SKM-1 (cell line): ENCODE results near the gene COQ4.
"Not testable (repeated sequence)": the region's sequence is repeated elsewhere in the genome, so short reads cannot be mapped to it uniquely, and the experiment has no call there.

Source experiments
- DNase-seq: peaks from one replicate; lab custom pipeline; 2025; ENCODE audit not compliant: unreplicated experiment; lab: John Stamatoyannopoulos, UW

COQ4 gene

DNA sequence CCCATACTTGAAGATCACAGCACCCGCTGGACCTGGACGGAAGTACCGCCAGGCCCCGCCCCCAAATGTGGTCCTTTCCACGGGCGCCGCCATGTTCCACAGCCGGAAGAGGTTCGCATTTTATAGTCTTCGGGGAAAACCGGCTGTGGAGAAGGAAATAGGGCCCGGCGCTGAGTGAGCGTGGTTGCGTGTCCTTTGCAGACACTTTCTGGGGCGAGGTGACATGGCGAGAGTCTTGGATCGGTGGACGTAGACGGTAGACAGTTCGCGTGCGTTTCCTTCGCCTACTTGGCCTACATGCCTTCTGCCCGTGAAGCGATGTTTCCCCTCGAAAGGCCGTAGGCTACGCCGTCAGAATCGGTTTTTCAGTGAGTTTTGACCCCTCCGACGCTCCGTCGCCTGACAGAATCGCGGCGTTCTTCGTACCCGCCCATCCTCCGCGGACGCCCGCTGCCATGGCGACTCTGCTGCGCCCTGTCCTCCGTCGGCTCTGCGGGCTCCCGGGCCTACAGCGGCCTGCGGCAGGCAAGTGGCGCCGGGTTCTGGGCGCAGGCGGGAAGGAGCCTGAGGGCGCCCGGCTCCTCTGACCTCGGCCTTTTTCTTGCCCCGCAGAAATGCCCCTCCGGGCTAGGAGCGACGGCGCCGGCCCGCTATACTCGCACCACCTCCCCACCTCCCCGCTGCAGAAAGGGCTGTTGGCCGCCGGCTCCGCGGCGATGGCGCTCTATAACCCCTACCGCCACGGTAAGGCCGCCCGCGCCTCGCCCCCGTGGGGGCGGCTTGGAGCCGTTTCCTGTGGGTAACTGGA lies at the start of gene COQ4, which contains the start of gene TRUB2:
Gene COQ4 (plus strand): TSS at position 436 of the 808 bp plus-strand sequence. CDS start 20 bp downstream, at position 456.
Gene TRUB2 (minus strand): TSS at position 44 of the 808 bp plus-strand sequence. CDS start 39 bp downstream, at position 5.
- peak; percentile 75 for DNase-seq

DNA sequence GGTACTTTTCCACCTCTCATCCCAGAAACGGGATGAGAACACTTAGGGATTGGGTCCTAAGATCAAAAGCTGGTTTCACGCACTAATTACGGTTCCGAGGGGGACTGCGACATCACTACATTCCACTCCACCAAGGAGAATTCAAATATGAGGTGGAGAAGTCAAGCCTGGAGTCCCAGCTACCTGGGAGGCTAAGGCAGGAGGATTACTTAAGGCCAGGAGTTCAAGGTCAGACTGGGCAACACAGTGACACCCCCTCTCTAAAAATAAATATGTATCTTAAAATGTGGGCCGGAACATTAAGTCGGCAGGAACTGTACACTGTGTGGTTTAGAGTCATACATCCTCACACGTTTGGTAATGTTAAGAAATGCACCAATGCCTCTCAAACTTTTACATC lies 48.4 kb upstream of the COQ4 start:
- no peak for DNase-seq

DNA sequence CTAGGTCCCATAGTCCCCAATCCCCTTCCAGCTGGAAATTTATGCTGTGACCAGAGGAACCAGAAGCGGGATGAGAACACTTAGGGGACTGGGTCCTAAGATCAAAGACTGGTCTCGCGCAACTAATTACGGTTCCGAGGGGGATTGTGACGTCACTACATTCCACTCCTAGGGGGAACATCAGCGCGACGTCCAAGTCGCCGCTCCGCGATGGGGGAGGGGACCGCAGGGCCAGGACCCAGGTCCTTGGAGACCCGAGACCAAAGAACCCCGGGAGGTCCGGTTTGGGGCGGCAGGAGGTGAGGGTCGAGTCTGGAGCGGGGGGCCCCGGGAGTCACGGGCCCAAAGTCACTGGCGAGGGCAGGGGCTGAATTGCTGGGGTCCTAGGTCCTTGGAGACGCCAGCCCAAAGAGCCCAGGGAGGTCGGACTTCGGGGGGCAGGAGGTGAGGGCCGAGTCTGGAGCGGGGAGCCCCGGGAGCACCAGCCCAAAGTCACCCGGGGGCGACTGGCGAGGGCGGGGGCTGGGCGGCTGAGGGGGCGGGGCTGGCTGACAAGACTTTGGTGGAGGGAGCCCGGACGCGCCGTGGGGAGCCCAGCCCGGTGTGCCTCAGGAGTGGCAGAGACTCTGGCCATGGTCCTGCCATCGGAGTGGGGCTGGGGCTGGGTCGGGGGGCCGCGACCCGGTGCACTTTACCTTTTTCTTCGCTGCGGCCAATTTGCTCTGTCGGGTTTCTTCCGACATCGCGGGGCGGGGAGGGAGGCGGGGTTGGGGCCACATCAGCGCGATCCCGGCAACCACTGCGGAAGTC lies 47.2 kb upstream of the COQ4 start, which contains the start of gene GOLGA2:
Gene GOLGA2 (minus strand): TSS at position 810 of the 810 bp plus-strand sequence. CDS start 31 bp downstream, at position 779.
- no peak for DNase-seq

DNA sequence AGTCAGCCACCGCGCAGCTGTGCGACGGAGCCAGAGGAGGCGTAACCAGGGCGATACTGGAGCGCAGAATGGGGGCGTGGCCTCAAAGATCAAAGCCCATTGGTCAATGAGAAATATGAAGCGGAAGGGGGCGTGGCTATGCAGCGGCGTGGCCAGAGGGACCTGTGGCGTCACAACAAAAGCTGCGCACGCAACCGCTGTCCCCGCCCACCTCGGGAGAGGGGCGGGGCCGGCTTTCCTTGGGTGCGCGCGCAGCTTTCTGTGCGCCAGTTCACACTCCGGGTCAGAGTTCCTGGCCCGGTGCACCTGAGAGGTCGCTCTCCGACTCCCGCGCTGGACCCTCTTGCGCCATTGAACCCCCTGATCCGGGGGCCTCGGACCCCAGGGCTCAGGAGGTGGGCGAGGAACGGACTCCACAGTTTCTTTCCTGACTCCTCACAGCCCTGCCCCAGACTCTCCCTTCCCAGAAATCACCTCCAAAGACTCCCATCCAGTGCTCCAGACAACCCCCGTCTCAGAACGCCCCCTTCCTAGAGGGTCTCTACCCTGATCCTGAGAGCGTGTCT lies 46.5 kb upstream of the COQ4 start, which contains the start of gene SWI5:
Gene SWI5 (plus strand): TSS at position 269 of the 566 bp plus-strand sequence.
- DNase-seq, result peak; percentile 98

DNA sequence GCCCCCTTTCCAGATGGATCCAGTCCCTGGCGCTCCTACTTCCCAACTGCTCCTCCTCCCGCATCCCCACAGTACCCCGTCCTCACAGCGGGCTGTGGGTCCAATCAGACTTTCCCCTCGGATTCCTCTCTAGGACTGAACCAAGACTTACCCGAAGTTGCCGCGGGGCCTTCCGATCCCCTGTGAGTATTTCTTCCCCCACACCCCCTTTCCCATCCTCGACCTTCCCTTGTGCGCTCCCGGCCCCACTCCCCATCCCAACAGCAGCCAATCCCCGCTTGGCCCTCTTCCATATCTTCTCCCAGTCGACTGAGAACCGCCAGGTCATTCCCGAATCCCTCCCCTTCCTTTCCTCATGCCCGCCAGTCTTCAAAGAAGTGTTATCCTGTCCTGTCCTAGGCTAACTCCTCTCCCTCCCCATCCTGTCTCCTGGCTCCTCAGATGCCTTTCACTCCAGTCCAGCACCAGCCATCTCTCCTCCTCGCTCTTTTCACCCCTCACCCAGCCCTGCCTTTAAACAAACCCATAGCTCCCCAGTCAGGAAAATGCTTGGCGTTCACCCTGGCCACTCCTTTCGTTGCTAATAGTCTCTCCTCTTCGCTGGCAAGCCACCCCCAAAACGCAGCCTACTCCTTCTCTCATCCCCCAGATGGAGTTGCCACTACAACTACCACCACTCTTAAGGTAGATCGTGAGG lies 45.9 kb upstream of the COQ4 start:
- DNase-seq, result no peak

DNA sequence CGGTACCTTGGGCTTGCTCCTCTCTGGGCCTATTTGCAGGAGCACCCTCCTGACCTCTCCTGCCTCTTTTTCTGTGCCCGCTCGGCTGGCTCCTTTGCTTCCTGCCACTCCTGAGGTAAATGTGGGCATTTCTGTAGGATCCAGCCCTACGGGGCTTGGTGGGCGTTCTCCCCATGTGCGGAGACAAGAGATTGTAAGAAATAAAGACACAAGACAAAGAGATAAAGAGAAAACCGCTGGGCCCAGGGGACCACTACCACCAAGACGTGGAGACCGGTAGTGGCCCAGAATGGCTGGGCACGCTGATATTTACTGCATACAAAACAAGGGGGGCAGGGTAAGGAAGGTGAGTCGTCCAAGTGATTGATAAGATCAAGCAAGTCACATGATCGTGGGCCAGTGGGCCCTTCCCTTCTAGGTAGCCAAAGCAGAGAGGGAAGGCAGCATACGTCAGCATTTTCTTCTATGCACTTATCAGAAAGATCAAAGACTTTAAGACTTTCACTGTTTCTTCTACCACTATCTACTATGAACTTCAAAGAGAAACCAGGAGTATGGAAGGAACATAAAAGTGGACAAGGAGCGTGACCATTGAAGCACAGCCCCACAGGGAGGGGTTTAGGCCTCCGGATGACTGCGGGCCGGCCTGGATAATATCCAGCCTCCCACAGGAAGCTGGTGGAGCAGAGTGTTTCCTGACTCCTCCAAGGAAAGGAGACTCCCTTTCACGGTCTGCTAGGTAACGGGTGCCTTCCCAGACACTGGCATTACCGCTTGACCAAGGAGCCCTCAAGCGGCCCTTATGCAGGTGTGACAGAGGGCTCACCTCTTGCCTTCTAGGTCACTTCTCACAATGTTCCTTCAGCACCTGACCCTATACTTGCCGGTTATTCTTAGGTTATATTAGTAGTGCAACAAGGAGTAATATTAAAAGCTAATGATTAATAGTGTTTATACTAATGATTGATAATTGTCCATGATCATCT lies 43.3 kb upstream of the COQ4 start:
- DNase-seq, result not testable (repeated sequence)

DNA sequence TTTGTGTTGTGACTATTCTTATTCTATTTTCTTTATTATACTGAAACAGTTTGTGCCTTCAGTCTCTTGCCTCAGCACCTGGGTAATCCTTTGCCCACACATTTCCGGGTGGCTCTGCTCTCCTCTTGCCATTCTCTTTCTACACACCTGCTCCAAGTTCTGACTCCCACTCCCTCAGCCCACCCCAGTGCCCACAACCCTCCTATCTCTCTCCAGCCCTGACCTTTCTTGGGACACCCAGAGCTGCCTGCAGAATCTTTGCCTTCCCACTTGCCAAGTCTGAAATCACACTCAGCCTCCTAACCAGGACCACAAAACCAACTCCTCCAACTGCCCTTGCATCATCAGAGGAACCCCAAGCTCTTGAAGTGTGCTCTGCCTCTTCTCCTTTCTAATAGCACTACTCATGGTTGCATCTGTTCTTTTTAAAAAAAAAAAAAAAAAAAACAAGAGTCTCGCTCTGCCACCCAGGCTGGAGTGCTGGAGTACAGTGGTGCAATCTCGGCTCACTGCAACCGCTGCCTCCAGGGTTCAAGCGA lies 42.5 kb upstream of the COQ4 start:
- peak; percentile 29 for DNase-seq

DNA sequence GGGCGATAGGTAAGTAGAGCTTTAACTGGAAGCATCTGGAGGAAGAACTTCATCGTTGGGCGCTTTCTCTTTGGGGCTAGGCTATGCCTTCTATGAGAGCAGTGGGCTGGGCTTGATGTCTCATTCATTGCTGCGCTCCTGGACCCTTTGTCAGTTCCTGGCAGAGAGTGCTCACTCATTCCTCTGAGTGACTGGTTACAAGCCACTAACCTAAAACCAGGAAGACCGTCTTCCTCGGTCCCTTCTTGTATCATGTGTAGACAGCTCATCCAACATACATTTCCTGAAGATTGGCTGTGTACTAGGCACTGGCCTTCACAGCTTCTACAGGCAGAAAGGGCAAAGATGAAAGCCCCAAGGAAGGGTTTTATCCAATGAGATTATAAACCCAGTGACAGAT lies 40.1 kb upstream of the COQ4 start:
- DNase-seq, result no peak

DNA sequence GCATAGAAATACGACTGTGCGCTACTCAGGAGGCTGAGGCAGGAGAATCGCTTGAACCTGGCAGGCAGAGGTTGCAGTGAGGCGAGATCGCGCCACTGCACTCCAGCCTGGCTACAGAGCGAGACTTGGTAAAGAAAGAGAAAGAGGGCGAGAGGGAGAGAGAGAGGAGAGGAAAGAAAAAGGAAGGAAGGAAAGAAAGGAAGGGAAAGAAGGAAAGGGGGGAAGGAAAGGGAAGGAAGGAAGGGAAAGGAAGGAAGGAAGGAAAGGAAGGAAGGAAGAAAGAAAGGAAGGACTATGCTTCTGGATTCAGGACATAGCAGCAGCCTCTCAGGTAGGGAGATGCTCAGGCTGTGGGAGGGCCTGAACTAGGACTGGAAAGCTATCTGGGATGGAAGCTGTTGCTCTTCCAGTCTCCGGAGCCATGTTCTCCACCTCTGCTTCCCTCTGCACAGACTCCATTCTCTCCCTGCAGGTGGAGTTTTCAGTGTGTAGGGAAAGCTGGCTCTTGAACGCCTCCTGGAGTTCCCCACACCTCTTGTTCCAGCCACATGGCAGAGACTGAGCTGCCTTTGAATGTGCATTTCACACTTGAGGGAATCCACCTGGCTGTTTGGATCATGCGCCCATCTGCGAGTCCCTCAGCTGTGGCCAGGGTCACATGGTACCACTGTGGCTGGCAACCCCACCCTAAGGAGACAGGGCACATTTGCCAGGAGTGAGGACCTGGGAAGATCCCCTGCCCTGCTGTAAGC lies 37.4 kb upstream of the COQ4 start:
- no peak for DNase-seq

DNA sequence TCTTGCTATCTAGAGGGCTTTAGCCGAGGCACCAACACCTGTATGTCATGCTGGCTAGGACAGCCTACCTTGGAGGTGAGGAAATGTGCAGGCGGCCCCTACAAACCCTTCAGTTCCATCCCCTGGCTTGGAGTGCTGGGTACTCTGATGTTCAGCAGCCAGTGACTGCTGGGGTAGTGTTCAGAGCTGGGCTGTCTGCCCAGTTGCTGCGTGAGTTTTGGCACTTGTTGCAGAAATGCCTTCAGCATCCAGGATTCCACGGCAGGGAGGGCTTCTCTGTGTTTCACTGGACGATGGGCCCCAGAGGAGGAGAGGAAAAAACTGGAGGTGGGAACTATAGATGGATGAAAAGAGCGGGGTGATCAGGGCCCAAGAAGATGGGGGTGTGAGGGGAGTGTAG lies 36.2 kb upstream of the COQ4 start:
- DNase-seq, result no peak

DNA sequence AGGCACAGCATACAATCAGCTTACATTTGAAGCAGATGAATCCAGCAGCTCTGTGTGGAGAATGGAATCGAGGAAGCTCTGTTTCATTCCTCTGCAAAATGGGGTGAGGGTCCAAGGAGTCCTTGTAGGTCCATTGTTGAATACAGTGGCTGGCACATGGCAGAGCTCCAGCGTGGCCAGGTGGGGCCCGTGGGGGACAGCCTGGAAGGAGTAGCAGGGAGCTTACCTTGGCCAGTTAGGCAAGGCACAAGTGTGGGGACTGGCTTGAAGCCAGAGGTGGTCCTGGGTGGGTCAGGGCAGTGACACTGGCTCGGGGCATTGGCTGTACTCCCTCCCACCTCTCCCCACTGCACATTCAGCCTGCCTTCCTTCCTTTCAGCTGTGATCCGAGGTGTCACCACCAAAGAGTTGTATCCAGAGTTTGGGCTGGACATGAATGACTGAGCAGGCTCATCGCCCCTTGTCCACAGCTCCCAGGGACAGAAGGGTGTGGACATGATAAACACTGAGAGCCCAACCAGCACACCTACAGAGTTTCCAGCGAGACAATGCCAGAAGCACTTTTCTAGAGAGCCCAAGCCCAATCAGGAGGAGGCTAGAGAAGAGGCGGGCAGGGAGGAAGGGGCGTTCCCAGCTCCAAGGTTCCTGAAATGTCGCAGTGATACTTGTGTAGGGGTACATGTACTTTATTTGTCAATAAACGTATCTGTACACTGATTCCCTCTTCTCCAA lies 34.2 kb upstream of the COQ4 start:
- DNase-seq, result no peak

DNA sequence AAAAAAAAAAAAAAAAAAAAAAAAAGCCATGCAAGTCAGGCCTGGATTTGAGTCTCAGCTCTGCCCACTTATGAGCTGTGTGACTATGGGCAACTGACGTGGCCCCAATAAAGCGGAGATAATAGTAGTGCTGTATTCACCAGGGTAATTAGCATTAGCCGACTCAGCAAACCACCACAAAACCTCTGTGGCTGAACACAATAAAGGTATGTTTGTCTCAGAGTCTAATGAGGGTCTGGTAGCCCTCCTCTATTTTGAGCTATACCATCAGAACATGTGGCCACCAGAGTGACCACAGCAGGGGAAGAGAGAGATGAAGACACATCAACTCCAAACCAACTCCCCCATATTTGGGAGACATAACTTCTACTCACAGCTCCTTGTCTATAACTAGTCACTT lies 30.6 kb upstream of the COQ4 start:
- DNase-seq, result no peak

DNA sequence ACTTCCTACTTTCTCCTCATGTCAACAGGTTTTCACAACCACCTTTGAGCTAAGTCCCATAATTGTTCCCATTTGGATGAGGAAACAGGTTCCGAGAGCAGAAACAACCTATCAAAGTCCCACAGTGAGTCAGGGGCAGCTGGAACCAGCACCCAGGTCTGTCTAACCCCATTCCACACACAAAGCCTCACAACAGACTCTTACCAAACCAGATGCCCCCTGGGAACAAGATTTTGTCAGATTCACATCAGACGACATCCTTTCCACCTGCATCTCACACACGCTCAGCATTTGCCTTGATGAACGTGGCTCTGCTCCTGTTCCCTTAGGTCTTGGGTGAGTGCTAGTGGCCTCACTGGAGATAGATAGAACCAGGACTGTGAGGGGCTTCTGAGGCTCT lies 29.5 kb upstream of the COQ4 start:
- DNase-seq, result no peak

DNA sequence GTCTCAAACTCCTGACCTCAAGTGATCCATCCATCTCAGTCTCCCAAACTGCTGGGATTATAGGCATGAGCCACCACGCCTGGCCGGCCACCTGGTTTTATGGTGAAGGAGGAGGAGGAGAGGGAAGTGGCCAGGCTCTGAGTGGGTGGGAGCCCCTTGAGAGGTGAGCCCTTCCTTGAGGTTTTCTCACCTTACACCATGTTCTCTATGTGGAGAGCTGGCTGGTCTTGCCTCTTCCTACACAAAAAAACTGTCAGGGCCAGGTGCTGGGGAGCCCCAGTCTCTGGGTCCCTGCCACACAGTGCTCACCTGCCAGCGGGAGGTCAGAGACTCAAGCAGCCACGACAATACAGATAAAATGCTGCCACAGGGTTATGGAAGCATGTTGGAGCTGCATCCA lies 28.5 kb upstream of the COQ4 start:
- no peak for DNase-seq

DNA sequence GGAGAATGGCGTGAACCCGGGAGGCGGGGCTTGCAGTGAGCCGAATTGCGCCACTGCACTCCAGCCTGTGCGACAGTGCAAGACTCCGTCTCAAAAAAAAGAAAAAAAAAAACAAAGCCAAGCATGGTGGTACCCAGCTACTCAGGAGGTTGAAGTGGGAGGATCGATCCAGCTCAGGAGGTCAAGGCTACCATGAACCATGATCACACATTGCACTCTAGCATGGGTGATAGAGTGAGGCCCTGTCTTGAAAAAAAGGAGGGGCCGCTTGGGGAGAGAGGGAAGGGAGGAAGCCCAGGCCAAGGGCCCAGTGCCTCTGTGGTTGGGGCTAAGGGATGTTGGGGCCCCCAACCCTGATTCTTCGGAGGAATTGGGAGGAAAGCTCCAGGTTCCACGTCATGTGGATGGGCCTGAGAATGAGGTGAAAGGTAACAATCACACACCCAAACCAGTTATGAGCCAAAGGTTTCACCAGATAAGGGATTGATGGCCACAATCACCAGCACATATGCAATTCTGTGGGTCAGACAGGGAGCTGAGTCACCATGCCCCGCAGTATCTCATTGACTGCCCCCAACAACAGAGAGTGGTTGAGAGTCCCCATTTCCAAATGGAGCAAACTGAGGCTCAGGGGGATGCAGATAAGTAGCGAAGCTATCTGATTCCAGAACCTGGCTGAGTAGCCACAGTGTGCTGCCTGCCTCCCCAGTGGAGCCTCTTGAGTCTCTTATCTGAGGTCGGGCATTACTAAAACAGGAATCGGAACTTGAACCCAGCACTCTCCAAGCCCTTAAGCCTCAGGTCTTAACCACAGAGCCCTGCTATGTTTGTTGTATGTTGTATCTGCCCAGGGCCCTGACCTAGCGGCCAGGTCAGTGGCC lies 26.1 kb upstream of the COQ4 start:
- DNase-seq, result no peak

DNA sequence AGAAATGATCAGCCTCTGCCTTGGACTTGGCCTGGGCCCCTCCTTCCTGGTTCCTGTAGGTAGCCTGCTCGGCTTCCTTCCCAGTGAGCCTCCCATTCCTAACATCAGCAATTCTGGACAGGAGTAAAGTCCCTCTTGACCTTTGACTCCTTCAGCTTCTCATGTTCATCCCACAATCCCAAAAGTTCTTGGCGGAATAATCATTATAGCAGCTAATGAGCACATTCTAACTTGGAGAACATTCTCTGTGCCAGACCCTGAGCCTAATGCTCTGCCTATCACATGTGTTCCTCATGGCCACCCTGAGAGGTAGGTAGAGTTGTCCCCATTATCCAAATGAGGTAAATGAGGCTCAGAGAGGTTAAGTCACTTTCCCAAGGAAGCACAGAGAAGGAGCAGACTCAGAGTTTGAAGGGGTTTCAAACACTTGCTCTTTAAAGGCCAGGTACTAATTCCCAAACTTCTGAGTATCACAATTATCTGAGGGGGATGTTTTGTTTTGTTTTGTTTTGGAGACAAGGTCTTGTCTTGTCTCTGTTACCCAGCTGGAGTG lies 25.3 kb upstream of the COQ4 start:
- no peak for DNase-seq
